A549 (cell line): ENCODE results near the gene FAM50B. TPM values are rescaled to one million over a fixed set of nuclear protein-coding genes. Genes with fewer than 3 reads are reported as not detected.

Experiments
- ATAC-seq, 2 experiments: fragments of 200-7000 bp in 1 of 2; fragments of >200 bp in 1 of 2; cut with Nextera tagmentation in 1 of 2; cut with Tn5 transposase in 1 of 2; 3 replicates each; pipeline versions ENCODE4 v1.8.0 to v1.9.1; 2018 to 2020; ENCODE audit warnings: mild to moderate bottlenecking in 1 of 2, moderate library complexity in 1 of 2
- CTCF ChIA-PET: fragments of 300-600 bp; sonication (Branson Sonifier 250); formaldehyde crosslinking; extraction: SDS; loops from one replicate; lab custom pipeline; 2021; ENCODE audit warnings: antibody characterized with exemption, inconsistent platforms; lab: Yijun Ruan, JAX
- POLR2A ChIA-PET: fragments of 350-600 bp; formaldehyde crosslinking; extraction: SDS; loops from one replicate; lab custom pipeline; 2021; ENCODE audit warnings: antibody characterized with exemption, inconsistent platforms; lab: Yijun Ruan, JAX
- DNase-seq, 2 experiments: peaks; one replicate each; pipeline versions ENCODE4 v3.0.0 to v3.0.0-alpha.2; 2011 to 2016; ENCODE audit warnings: low read depth in 1 of 2, low spot score in 1 of 2
- FAIRE-seq: peaks from 2 replicates; lab custom pipeline; 2011; peaks lifted over from hg19 to GRCh38; lab: Jason Lieb, UNC
- H3K27ac ChIP-seq, 2 experiments: fragments of >200 bp; sonication (Bioruptor Twin); formaldehyde crosslinking; 3 replicates each; pipeline ENCODE4 v1.5.1; 2016 to 2017
- H3K4me1 ChIP-seq: fragments of >200 bp; sonication (Bioruptor Twin); formaldehyde crosslinking; 3 replicates; pipeline ENCODE4 v1.6.1; 2016
- H3K4me2 ChIP-seq: fragments of >200 bp; sonication (Bioruptor Twin); formaldehyde crosslinking; 3 replicates; pipeline ENCODE4 v1.6.1; 2016
- H3K4me3 ChIP-seq: fragments of >200 bp; sonication (Bioruptor Twin); formaldehyde crosslinking; 3 replicates; pipeline ENCODE4 v1.5.1; 2016
- H3K9me3 ChIP-seq: fragments of >200 bp; sonication (Bioruptor Twin); formaldehyde crosslinking; 3 replicates; pipeline ENCODE4 v1.6.1; 2016
- CHD2 ChIP-seq: fragments of 150-350 bp; IDR thresholded peaks from 2 replicates; pipeline ENCODE4 v1.6.1; 2014; ENCODE audit warnings: low read length; ENCODE audit not compliant: partially characterized antibody
- EHF ChIP-seq: fragments of 250-450 bp; sonication (Bioruptor Pico); IDR thresholded peaks from 2 replicates; pipeline ENCODE4 v1.5.0; 2020; ENCODE audit warnings: mild to moderate bottlenecking
- FOSB ChIP-seq: fragments of 250-450 bp; sonication (Bioruptor Pico); IDR thresholded peaks from 2 replicates; pipeline ENCODE4 v1.5.0; 2020; ENCODE audit warnings: mild to moderate bottlenecking, moderate library complexity
- FOSL2 ChIP-seq, 2 experiments: fragments of 450-650 bp in 1 of 2; fragments of >200 bp in 1 of 2; sonication (Bioruptor Twin) in 1 of 2; formaldehyde crosslinking; IDR thresholded peaks; 2 replicates each; pipeline versions ENCODE4 v1.5.0 to v1.6.1; 2016 to 2020; ENCODE audit warnings: mild to moderate bottlenecking in 1 of 2, moderate library complexity in 1 of 2
- FOXS1 ChIP-seq: fragments of 250-450 bp; sonication (Bioruptor Pico); IDR thresholded peaks from 2 replicates; pipeline ENCODE4 v1.5.0; 2020; ENCODE audit warnings: mild to moderate bottlenecking, moderate library complexity
- GATA3 ChIP-seq: IDR thresholded peaks from 2 replicates; pipeline ENCODE4 v1.6.1; 2012; ENCODE audit warnings: borderline replicate concordance
- HDAC2 ChIP-seq: fragments of 200-600 bp; sonication (generic); IDR thresholded peaks from 2 replicates; pipeline ENCODE4 v1.6.1; 2016
- HOXB5 ChIP-seq: fragments of 250-450 bp; sonication (Bioruptor Pico); IDR thresholded peaks from 2 replicates; pipeline ENCODE4 v1.5.0; 2020; ENCODE audit warnings: mild to moderate bottlenecking, moderate library complexity
- JUN ChIP-seq, 2 experiments: fragments of >200 bp; sonication (Bioruptor Twin); formaldehyde crosslinking; IDR thresholded peaks; 2 replicates in 1 of 2; 3 replicates in 1 of 2; pipeline ENCODE4 v1.6.1; 2016 to 2017
- JUNB ChIP-seq: fragments of >200 bp; sonication (Bioruptor Twin); formaldehyde crosslinking; IDR thresholded peaks from 2 replicates; pipeline ENCODE4 v1.6.1; 2016
- NR3C1 ChIP-seq: fragments of >200 bp; sonication (Bioruptor Twin); formaldehyde crosslinking; IDR thresholded peaks from 3 replicates; pipeline ENCODE4 v1.6.1; 2017
- RAD21 ChIP-seq, 2 experiments: fragments of >200 bp in 1 of 2; sonication (Bioruptor Twin) in 1 of 2; formaldehyde crosslinking in 1 of 2; IDR thresholded peaks in 1 of 2; conservative IDR thresholded peaks in 1 of 2; 2 replicates in 1 of 2; 3 replicates in 1 of 2; pipeline ENCODE4 v1.6.1; 2012 to 2018; ENCODE audit warnings: inconsistent platforms in 1 of 2
- RCOR1 ChIP-seq: fragments of 150-350 bp; IDR thresholded peaks from 2 replicates; pipeline ENCODE4 v1.6.1; 2014; ENCODE audit warnings: antibody characterized with exemption, low read length, low read depth
- SMC3 ChIP-seq: fragments of >200 bp; sonication (Bioruptor Twin); formaldehyde crosslinking; IDR thresholded peaks from 3 replicates; pipeline ENCODE4 v1.6.1; 2018; ENCODE audit warnings: inconsistent platforms
- SREBF2 ChIP-seq: fragments of 450-650 bp; IDR thresholded peaks from 2 replicates; pipeline ENCODE4 v1.6.1; 2014; ENCODE audit warnings: mild to moderate bottlenecking, moderate library complexity
- TP53 ChIP-seq: fragments of 250-450 bp; sonication (Bioruptor Pico); IDR thresholded peaks from 2 replicates; pipeline ENCODE4 v1.5.0; 2021; ENCODE audit warnings: mild to moderate bottlenecking, moderate library complexity
- ZSCAN20 ChIP-seq: fragments of 250-450 bp; sonication (Bioruptor Pico); IDR thresholded peaks from 2 replicates; pipeline ENCODE4 v1.8.0; 2022; ENCODE audit warnings: mild to moderate bottlenecking, moderate library complexity
- WGBS: methylation state at CpG from one replicate; pipeline ENCODE4 v1.1.6; 2017; ENCODE audit errors: missing lambda C conversion rate; 5-methylcytosine and 5-hydroxymethylcytosine counted together
- polyA plus RNA-seq, 4 experiments: library from polyadenylated mRNA; depleted of rRNA in 3 of 4; stranded (reverse); fragments of >200 nt; fragmentation: RNase III in 1 of 4; extraction: RNeasy Plus Mini Kit Qiagen cat#74134 plus additional on column Dnase treatment in 1 of 4; gene quantifications; 2 replicates in 3 of 4; 3 replicates in 1 of 4; pipeline ENCODE4 v1.2.3, GENCODE V29; 2011 to 2017
- TF ChIP-seq, protein P1 (sequence below): fragments of 250-450 bp; sonication (Bioruptor Pico); IDR thresholded peaks from 2 replicates; pipeline ENCODE4 v1.5.0; 2021; ENCODE audit warnings: mild to moderate bottlenecking, moderate library complexity, borderline replicate concordance
- TF ChIP-seq, protein P2 (sequence below): fragments of 200-600 bp; sonication (generic); IDR thresholded peaks from 2 replicates; pipeline ENCODE4 v1.6.1; 2016; ENCODE audit warnings: antibody characterized with exemption, mild to moderate bottlenecking, moderate library complexity
- TF ChIP-seq, protein P3 (sequence below): IDR thresholded peaks from 2 replicates; pipeline ENCODE4 v1.6.1; 2012
- TF ChIP-seq, protein P4 (sequence below): IDR thresholded peaks from 2 replicates; pipeline ENCODE4 v1.6.1; 2012; ENCODE audit warnings: low read depth, borderline replicate concordance

Gene FAM50B
- polyA plus RNA-seq, 2 of the 4 experiments (the other 2 are of a cell fraction), result 5.1 to 6.4 TPM

DNA sequence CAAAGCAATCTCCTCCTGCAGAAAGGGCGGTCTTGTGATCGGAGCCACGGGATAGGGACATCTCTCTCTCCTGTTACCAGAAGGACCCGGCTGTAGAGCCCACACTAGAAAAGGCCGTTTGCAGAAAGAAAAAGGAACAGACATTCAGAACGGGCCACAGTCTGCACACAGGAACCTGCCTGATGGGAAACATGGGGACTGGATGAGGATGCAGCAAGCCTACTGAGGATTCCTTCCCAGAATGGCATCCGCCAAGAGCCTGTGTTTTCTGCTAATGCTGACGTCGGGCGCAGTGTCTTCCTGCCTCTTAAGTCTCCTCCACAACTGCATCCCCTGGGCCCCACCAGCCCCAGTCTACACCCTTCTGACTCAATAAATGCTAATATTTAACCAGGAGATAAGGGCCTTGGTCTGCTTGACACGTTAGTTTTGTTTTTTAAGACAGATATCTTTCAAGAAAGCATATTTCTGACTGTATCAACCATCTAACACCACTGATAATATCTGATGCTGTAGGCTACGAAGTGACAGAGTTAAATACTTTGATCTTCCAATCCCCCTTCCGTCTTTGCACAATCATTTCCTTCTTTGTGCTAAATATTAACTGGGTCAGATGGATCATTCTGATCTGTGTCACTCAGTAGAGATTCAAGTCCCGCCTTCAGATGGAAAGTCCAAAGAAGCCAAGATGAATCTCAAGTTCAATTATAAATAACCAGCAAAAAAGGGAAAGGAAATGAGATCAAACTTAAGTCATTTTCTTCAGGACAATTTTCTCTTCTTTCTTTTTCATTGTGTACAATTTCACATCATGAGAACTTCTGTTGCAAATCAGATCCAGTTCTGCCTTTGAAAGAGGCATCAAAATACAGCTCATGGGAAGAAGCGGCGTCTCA is 20.7 kb downstream of the FAM50B start (continued):
- TF ChIP-seq RAD21 (conservative IDR thresholded peaks at IDR 0.05 in 1 of 2, IDR thresholded peaks at IDR 0.05 in 1 of 2), result peak; percentile 4 to 9; a peak in 1 of 5 replicates

DNA sequence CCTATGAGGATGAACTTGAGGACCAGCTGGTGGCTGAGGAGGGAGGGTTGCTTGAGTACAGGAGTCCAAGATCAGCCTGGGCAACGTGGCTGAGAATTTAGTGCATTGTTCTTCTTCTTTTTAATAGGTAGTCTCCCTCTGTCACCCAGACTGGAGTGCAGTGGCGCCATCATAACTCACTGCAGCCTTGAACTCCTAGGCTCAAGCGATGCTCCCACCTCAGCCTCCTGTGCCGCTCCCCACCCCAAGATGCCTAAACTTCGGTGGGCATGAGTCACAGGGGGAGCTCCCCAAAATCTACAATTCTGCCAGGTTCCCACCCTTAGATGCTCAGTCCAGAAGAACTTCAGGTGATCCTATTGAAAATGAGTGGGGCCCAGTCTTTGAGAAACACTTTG is 21.4 kb downstream of the FAM50B start:
- no peaks in the 10 kb centered on the region for H3K9me3 ChIP-seq
- ChIA-PET CTCF (interaction anchor here (1.0 to 1.1 kb wide), 3 partner anchors 62 to 564 kb away, joined by 3 to 4 read pairs (median 3); no protein-coding TSS in a partner anchor), POLR2A (no interaction called here)
- H3K4me1 ChIP-seq, result peaks cover 31% of the 10 kb centered on the region
- WGBS, result 67% methylated on average over 5 of the region's 5 CpGs
- H3K4me3 ChIP-seq, result no peak overlapping the region
- TF ChIP-seq HDAC2 (no peak), NR3C1 (no peak), SREBF2 (no peak), EHF (CRISPR knock-in tag) (no peak), RCOR1 (no peak), CHD2 (no peak), JUNB (no peak), JUN (IDR thresholded peaks at IDR 0.05) (no peak), RAD21 (conservative IDR thresholded peaks at IDR 0.05 in 1 of 2, IDR thresholded peaks at IDR 0.05 in 1 of 2) (no peak), HOXB5 (CRISPR knock-in tag) (no peak)
- TF ChIP-seq, protein P1, sequence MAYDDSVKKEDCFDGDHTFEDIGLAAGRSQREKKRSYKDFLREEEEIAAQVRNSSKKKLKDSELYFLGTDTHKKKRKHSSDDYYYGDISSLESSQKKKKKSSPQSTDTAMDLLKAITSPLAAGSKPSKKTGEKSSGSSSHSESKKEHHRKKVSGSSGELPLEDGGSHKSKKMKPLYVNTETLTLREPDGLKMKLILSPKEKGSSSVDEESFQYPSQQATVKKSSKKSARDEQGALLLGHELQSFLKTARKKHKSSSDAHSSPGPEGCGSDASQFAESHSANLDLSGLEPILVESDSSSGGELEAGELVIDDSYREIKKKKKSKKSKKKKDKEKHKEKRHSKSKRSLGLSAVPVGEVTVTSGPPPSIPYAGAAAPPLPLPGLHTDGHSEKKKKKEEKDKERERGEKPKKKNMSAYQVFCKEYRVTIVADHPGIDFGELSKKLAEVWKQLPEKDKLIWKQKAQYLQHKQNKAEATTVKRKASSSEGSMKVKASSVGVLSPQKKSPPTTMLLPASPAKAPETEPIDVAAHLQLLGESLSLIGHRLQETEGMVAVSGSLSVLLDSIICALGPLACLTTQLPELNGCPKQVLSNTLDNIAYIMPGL, result no peak
- TF ChIP-seq, protein P2, sequence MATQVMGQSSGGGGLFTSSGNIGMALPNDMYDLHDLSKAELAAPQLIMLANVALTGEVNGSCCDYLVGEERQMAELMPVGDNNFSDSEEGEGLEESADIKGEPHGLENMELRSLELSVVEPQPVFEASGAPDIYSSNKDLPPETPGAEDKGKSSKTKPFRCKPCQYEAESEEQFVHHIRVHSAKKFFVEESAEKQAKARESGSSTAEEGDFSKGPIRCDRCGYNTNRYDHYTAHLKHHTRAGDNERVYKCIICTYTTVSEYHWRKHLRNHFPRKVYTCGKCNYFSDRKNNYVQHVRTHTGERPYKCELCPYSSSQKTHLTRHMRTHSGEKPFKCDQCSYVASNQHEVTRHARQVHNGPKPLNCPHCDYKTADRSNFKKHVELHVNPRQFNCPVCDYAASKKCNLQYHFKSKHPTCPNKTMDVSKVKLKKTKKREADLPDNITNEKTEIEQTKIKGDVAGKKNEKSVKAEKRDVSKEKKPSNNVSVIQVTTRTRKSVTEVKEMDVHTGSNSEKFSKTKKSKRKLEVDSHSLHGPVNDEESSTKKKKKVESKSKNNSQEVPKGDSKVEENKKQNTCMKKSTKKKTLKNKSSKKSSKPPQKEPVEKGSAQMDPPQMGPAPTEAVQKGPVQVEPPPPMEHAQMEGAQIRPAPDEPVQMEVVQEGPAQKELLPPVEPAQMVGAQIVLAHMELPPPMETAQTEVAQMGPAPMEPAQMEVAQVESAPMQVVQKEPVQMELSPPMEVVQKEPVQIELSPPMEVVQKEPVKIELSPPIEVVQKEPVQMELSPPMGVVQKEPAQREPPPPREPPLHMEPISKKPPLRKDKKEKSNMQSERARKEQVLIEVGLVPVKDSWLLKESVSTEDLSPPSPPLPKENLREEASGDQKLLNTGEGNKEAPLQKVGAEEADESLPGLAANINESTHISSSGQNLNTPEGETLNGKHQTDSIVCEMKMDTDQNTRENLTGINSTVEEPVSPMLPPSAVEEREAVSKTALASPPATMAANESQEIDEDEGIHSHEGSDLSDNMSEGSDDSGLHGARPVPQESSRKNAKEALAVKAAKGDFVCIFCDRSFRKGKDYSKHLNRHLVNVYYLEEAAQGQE, result no peak
- TF ChIP-seq, protein P3, sequence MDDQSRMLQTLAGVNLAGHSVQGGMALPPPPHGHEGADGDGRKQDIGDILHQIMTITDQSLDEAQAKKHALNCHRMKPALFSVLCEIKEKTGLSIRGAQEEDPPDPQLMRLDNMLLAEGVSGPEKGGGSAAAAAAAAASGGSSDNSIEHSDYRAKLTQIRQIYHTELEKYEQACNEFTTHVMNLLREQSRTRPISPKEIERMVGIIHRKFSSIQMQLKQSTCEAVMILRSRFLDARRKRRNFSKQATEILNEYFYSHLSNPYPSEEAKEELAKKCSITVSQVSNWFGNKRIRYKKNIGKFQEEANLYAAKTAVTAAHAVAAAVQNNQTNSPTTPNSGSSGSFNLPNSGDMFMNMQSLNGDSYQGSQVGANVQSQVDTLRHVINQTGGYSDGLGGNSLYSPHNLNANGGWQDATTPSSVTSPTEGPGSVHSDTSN, result no peak
- TF ChIP-seq, protein P4, sequence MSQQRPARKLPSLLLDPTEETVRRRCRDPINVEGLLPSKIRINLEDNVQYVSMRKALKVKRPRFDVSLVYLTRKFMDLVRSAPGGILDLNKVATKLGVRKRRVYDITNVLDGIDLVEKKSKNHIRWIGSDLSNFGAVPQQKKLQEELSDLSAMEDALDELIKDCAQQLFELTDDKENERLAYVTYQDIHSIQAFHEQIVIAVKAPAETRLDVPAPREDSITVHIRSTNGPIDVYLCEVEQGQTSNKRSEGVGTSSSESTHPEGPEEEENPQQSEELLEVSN, result no peak
- H3K27ac ChIP-seq, result peak overlapping the region; percentile 86 to 96
- peak overlapping the region; percentile 74 for H3K4me2 ChIP-seq
- DNase-seq, result peak in 1 of 2 experiments; percentile 27
- ATAC-seq, result peak in 1 of 2 experiments; percentile 12; a peak in 1 of 6 replicates
- FAIRE-seq, result no peak

DNA sequence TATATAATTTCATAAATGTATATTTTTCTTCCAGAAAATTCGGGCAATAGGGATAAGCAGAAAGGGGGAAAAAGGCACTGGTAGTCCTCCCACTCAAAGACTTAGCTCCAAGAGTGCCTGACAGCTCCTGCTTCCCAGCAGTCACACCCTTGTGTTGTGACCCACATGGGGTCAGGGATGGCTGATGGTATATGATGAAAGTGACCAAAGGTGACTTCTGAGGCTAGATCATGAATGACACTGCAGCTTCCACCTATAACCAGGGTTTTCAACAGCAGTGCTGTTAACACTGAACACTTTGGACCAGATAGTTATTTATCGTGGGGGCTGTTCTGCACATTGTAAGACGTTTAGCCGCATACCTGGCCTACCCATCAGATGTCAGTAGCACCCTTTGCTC is 22.3 kb downstream of the FAM50B start:
- no peaks in the 10 kb centered on the region for H3K9me3 ChIP-seq
- ChIA-PET CTCF (interaction anchor here (0.6 to 1.3 kb wide), 4 partner anchors 23 to 565 kb away, joined by 3 read pairs; no protein-coding TSS in a partner anchor), POLR2A (no interaction called here)
- no peak for TF ChIP-seq SREBF2
- TF ChIP-seq, protein P4, result no peak
- TF ChIP-seq, protein P3, result no peak
- TF ChIP-seq GATA3, result no peak
- TF ChIP-seq FOSB (CRISPR knock-in tag), result no peak
- no peak for TF ChIP-seq ZSCAN20 (CRISPR knock-in tag)
- no peak for TF ChIP-seq SMC3
- TF ChIP-seq, protein P1, result no peak
- no peak for TF ChIP-seq FOSL2 (IDR thresholded peaks at IDR 0.05)
- TF ChIP-seq FOSL2 (CRISPR knock-in tag; IDR thresholded peaks at IDR 0.05), result no peak
- TF ChIP-seq TP53 (CRISPR knock-in tag), result no peak
- TF ChIP-seq FOXS1 (CRISPR knock-in tag), result no peak
- TF ChIP-seq, all 56 proteins: peak for 0
- ATAC-seq, result no peak
- Histone ChIP-seq H3K4me2 (no peak overlapping the region), H3K27ac (peak overlapping the region; percentile 86 to 96; a peak in 5 of 6 replicates), H3K4me1 (peaks cover 31% of the 10 kb centered on the region), H3K4me3 (no peak overlapping the region)
- no peak for DNase-seq
- 87% methylated on average over 4 of the region's 4 CpGs for WGBS
- FAIRE-seq, result no peak
